ENCODE measurements around the gene KRTAP4-9.
"Not testable (repeated sequence)": the region's sequence is repeated elsewhere in the genome, so short reads cannot be mapped to it uniquely, and the experiment has no call there.

KRTAP4-9 gene

GRCh38 chr17:41098042-41098441, 7.1 kb upstream of the KRTAP4-9 start, which contains the start of gene KRTAP4-8:
Gene KRTAP4-8 (minus strand): TSS chr17:41098142. CDS start chr17:41098084, 58 bp downstream.
- DNase-seq (ENCODE audit: low spot score) = no peak

GRCh38 chr17:41098481-41098880, 6.7 kb upstream of the KRTAP4-9 start:
- DNase-seq (ENCODE audit: low spot score) = no peak

GRCh38 chr17:41099682-41100480, 5.3 kb upstream of the KRTAP4-9 start:
- DNase-seq (ENCODE audit: low spot score) = not testable (repeated sequence)

GRCh38 chr17:41101586-41102259, 3.5 kb upstream of the KRTAP4-9 start, which contains the start of gene KRTAP4-16:
Gene KRTAP4-16 (minus strand): TSS chr17:41102209. CDS start chr17:41102209, 0 bp downstream.
- DNase-seq (ENCODE audit: low spot score) = no peak

- DNase-seq (ENCODE audit: low spot score) = no peak
These were observed 1.3 kb upstream of the KRTAP4-9 start for GRCh38 chr17:41103896-41104295.

GRCh38 chr17:41104386-41105038, 677 bp upstream of the KRTAP4-9 start:
- DNase-seq (ENCODE audit: low spot score) = not testable (repeated sequence)

GRCh38 chr17:41107941-41108450, 2.8 kb downstream of the KRTAP4-9 start:
- no peak for DNase-seq (ENCODE audit: low spot score)

GRCh38 chr17:41108728-41109386, 3.7 kb downstream of the KRTAP4-9 start:
- not testable (repeated sequence) for DNase-seq (ENCODE audit: low spot score)

GRCh38 chr17:41111151-41111885, 6.1 kb downstream of the KRTAP4-9 start:
- DNase-seq (ENCODE audit: low spot score) = no peak

GRCh38 chr17:41116297-41116696, 11.1 kb downstream of the KRTAP4-9 start:
- DNase-seq (ENCODE audit: low spot score) = no peak

GRCh38 chr17:41117846-41118386, 12.7 kb downstream of the KRTAP4-9 start, which contains the start of gene KRTAP4-11:
Gene KRTAP4-11 (minus strand): TSS chr17:41118373. CDS start chr17:41118315, 58 bp downstream.
- not testable (repeated sequence) for DNase-seq (ENCODE audit: low spot score)

- DNase-seq (ENCODE audit: low spot score) = no peak
These were observed 13.5 kb downstream of the KRTAP4-9 start for GRCh38 chr17:41118721-41119120.

GRCh38 chr17:41119696-41120690, 14.8 kb downstream of the KRTAP4-9 start:
- not testable (repeated sequence) for DNase-seq (ENCODE audit: low spot score)

GRCh38 chr17:41121742-41122141, 16.6 kb downstream of the KRTAP4-9 start:
- no peak for DNase-seq (ENCODE audit: low spot score)

- DNase-seq (ENCODE audit: low spot score) = not testable (repeated sequence)
These were observed 18.3 kb downstream of the KRTAP4-9 start for GRCh38 chr17:41123292-41123990.

GRCh38 chr17:41123991-41124371, 18.8 kb downstream of the KRTAP4-9 start, which contains the start of gene KRTAP4-12:
Gene KRTAP4-12 (minus strand): TSS chr17:41124182. CDS start chr17:41124122, 60 bp downstream.
- not testable (repeated sequence) for DNase-seq (ENCODE audit: low spot score)

GRCh38 chr17:41125064-41125463, 19.9 kb downstream of the KRTAP4-9 start:
- no peak for DNase-seq (ENCODE audit: low spot score)

GRCh38 chr17:41126412-41126811, 21.2 kb downstream of the KRTAP4-9 start:
- DNase-seq (ENCODE audit: low spot score) = no peak

- no peak for DNase-seq (ENCODE audit: low spot score)
These were observed 22.2 kb downstream of the KRTAP4-9 start for GRCh38 chr17:41127371-41127770.

Measured in putamen (tissue), 1 donor.